GM19328 (cell line): ENCODE results near the gene PTGS1.

ENCODE experiments used
- ATAC-seq: cut with Tn5 transposase; IDR thresholded peaks from one replicate; pipeline ENCODE4 v1.9.1; 2021; ENCODE audit warnings: mild to moderate bottlenecking, moderate library complexity; ENCODE audit not compliant: unreplicated experiment

The PTGS1 gene

GRCh38 chr9:122372856-122373845 is 2.3 kb downstream of the PTGS1 start:
- ATAC-seq = no peak

GRCh38 chr9:122374885-122375420 is 4.1 kb downstream of the PTGS1 start:
- ATAC-seq = no peak

GRCh38 chr9:122376796-122377195 is 6.0 kb downstream of the PTGS1 start:
- ATAC-seq = no peak

GRCh38 chr9:122377241-122378164 is 6.7 kb downstream of the PTGS1 start:
- ATAC-seq = no peak

- no peak for ATAC-seq
These were observed 7.4 kb downstream of the PTGS1 start for GRCh38 chr9:122378236-122378635.

GRCh38 chr9:122379340-122379739 is 8.5 kb downstream of the PTGS1 start:
- no peak for ATAC-seq

- ATAC-seq = no peak
These were observed 9.5 kb downstream of the PTGS1 start for GRCh38 chr9:122380293-122380692.

GRCh38 chr9:122381206-122381950 is 10.6 kb downstream of the PTGS1 start:
- ATAC-seq = no peak

- ATAC-seq = no peak
These were observed 12.4 kb downstream of the PTGS1 start for GRCh38 chr9:122382901-122383850.

GRCh38 chr9:122383992-122384461 is 13.2 kb downstream of the PTGS1 start:
- ATAC-seq = no peak

- no peak for ATAC-seq
These were observed 15.6 kb downstream of the PTGS1 start for GRCh38 chr9:122386311-122386872.

- no peak for ATAC-seq
These were observed 16.7 kb downstream of the PTGS1 start for GRCh38 chr9:122387536-122387935.

- no peak for ATAC-seq
These were observed 18.4 kb downstream of the PTGS1 start for GRCh38 chr9:122389195-122389594.

GRCh38 chr9:122389799-122390481 is 19.1 kb downstream of the PTGS1 start:
- no peak for ATAC-seq

- ATAC-seq = no peak
These were observed 21.5 kb downstream of the PTGS1 start for GRCh38 chr9:122392284-122392683.

- no peak for ATAC-seq
These were observed 21.9 kb downstream of the PTGS1 start for GRCh38 chr9:122392714-122393113.

GRCh38 chr9:122393284-122393983 is 22.6 kb downstream of the PTGS1 start:
- ATAC-seq = no peak
